Activated CD4-positive, alpha-beta T cell treated with anti-CD3 and anti-CD28 coated beads, Interleukin-2, amount 50 U/mL, for 4 hours (primary cell): Measurements from ENCODE around the gene EXTL2.
"Not testable (repeated sequence)": the region's sequence is repeated elsewhere in the genome, so short reads cannot be mapped to it uniquely, and the experiment has no call there.

Experiments
- DNase-seq, 2 experiments: peaks; one replicate each; pipeline ENCODE4 v3.0.0-alpha.2; 2020

EXTL2 gene

GRCh38 chr1:100896481-100896982, 1.9 kb upstream of the EXTL2 start:
- peak; percentile 54 to 57 for DNase-seq

GRCh38 chr1:100895540-100896480, 1.2 kb upstream of the EXTL2 start, which contains the start of gene SLC30A7:
Gene SLC30A7 (plus strand): TSS chr1:100896090. CDS start chr1:100896263, 173 bp downstream.
- peak; percentile 97 to 98 for DNase-seq

- DNase-seq: no peak
Observed at GRCh38 chr1:100893718-100894117, 924 bp downstream of the EXTL2 start.

GRCh38 chr1:100892554-100892953, 2.1 kb downstream of the EXTL2 start:
- DNase-seq: no peak

GRCh38 chr1:100891380-100891779, 3.3 kb downstream of the EXTL2 start:
- no peak for DNase-seq

- DNase-seq: not testable (repeated sequence)
Observed at GRCh38 chr1:100889869-100890482, 4.7 kb downstream of the EXTL2 start.

- not testable (repeated sequence) for DNase-seq
Observed at GRCh38 chr1:100889007-100889406, 5.6 kb downstream of the EXTL2 start.

GRCh38 chr1:100883963-100884362, 10.7 kb downstream of the EXTL2 start:
- DNase-seq: no peak

GRCh38 chr1:100882698-100883097, 11.9 kb downstream of the EXTL2 start:
- no peak for DNase-seq

- DNase-seq: no peak
Observed at GRCh38 chr1:100881687-100882086, 13.0 kb downstream of the EXTL2 start.

- DNase-seq: no peak
Observed at GRCh38 chr1:100879422-100879821, 15.2 kb downstream of the EXTL2 start.

- DNase-seq: no peak
Observed at GRCh38 chr1:100876291-100876690, 18.4 kb downstream of the EXTL2 start.

- DNase-seq: no peak
Observed at GRCh38 chr1:100875228-100875627, 19.4 kb downstream of the EXTL2 start.

- DNase-seq: no peak
Observed at GRCh38 chr1:100874433-100874832, 20.2 kb downstream of the EXTL2 start.

GRCh38 chr1:100869996-100870395, 24.6 kb downstream of the EXTL2 start:
- no peak for DNase-seq

- DNase-seq: no peak
Observed at GRCh38 chr1:100868364-100868995, 26.2 kb downstream of the EXTL2 start.

- no peak for DNase-seq
Observed at GRCh38 chr1:100866901-100867206, 27.8 kb downstream of the EXTL2 start.

- DNase-seq: no peak
Observed at GRCh38 chr1:100866041-100866900, 28.4 kb downstream of the EXTL2 start.

- DNase-seq: no peak
Observed at GRCh38 chr1:100862591-100862990, 32.1 kb downstream of the EXTL2 start.

- no peak for DNase-seq
Observed at GRCh38 chr1:100861379-100861778, 33.3 kb downstream of the EXTL2 start.

GRCh38 chr1:100860397-100860991, 34.1 kb downstream of the EXTL2 start:
- DNase-seq: no peak

GRCh38 chr1:100855116-100855515, 39.5 kb downstream of the EXTL2 start:
- not testable (repeated sequence) for DNase-seq
